ENCODE data around the gene NHEJ1.

The NHEJ1 gene

GRCh38 chr2:219119422-219120043 lies 41.1 kb downstream of the NHEJ1 start:
- ChIA-PET POLR2A (no interaction called here), CTCF (interaction anchor here (0.7 to 26.2 kb wide), 38 partner anchors 9 to 270 kb away, joined by 3 to 709 read pairs (median 9); partner anchors contain the start of genes CFAP65 and IHH)
- no peak for DNase-seq (ENCODE audit: low read depth, low spot score)
- peak; percentile 69 for TF ChIP-seq CTCF (IDR thresholded peaks at IDR 0.05; ENCODE audit: insufficient read depth, low read length, missing control alignments)
- H3K4me3 ChIP-seq (ENCODE audit: low read depth, low read length), result no peak overlapping the region

- DNase-seq (ENCODE audit: low read depth, low spot score), result no peak
- H3K4me3 ChIP-seq (ENCODE audit: low read depth, low read length), result no peak overlapping the region
- CTCF ChIA-PET, result interaction anchor here (0.7 to 26.2 kb wide), 19 partner anchors 8 to 196 kb away, joined by 3 to 709 read pairs (median 19); partner anchors contain the start of genes CFAP65 and IHH
- TF ChIP-seq CTCF (IDR thresholded peaks at IDR 0.05; ENCODE audit: insufficient read depth, low read length, missing control alignments), result no peak
- POLR2A ChIA-PET, result no interaction called here
Observed at GRCh38 chr2:219118504-219118903, 42.1 kb downstream of the NHEJ1 start.

- TF ChIP-seq CTCF (IDR thresholded peaks at IDR 0.05; ENCODE audit: insufficient read depth, low read length, missing control alignments), result no peak
- H3K4me3 ChIP-seq (ENCODE audit: low read depth, low read length), result no peak overlapping the region
- ChIA-PET CTCF (interaction anchor here (0.8 to 26.2 kb wide), 14 partner anchors 9 to 136 kb away, joined by 3 to 709 read pairs (median 24); partner anchors contain the start of genes CFAP65 and IHH), POLR2A (no interaction called here)
- no peak for DNase-seq (ENCODE audit: low read depth, low spot score)
Observed at GRCh38 chr2:219116776-219117646, 43.6 kb downstream of the NHEJ1 start.

DNA sequence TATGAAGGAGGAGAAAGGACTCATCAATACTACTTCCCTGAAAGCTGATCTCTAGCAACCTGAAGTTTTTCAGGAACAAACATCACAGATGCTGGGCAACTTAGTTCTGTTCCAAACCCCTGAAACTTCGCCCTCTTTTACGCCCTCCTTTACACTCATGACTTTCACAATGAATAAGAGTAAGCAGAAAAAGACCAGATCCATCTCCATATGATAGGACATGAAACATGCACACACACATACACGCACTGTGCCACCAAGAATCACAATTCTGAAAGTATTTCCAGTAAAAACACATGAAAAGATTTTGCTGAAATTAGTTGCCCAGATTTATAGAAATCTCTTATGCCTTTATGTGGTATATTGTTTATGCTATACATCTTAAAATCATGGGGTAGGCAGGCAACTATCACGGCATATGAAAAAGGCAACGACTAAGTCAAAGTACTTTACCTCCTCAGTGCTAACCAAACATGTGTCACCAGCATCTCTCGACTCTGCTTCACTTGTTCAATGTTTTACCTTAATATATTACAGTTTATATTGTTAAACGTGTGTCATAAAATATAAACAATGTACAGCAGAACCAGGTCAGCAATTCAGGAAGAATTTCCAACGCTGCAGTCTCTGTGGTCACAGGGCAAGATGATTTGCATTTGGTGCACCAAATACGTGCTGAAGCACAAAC lies 47.8 kb downstream of the NHEJ1 start:
- DNase-seq (ENCODE audit: low read depth, low spot score), result no peak
- CTCF ChIA-PET, result interaction anchor here (0.7 to 26.2 kb wide), 7 partner anchors 9 to 236 kb away, joined by 3 to 709 read pairs (median 5); partner anchors contain the start of gene IHH
- H3K4me3 ChIP-seq (ENCODE audit: low read depth, low read length), result no peak overlapping the region
- no peak for TF ChIP-seq CTCF (IDR thresholded peaks at IDR 0.05; ENCODE audit: insufficient read depth, low read length, missing control alignments)
- POLR2A ChIA-PET, result no interaction called here

DNA sequence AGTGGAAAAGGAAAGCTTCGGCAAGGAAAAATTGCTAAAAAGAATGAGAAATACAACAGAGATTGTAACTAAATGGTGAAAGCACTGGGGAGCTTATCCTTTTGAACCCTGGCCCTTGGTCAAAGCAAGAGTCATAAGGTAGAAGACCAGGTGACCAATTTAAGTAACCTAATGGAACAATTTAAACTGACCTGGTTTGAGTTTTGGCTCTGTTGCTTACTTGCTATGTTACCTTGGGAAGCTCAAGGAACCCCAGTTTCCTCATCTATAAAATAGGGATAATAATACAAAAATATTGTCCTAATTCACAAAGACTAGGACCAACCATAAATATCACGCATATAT lies 48.6 kb downstream of the NHEJ1 start:
- ChIA-PET POLR2A (no interaction called here), CTCF (interaction anchor here (0.9 to 26.2 kb wide), 6 partner anchors 8 to 132 kb away, joined by 3 to 709 read pairs (median 4); partner anchors contain the start of gene IHH)
- no peak for TF ChIP-seq CTCF (IDR thresholded peaks at IDR 0.05; ENCODE audit: insufficient read depth, low read length, missing control alignments)
- H3K4me3 ChIP-seq (ENCODE audit: low read depth, low read length), result no peak overlapping the region
- DNase-seq (ENCODE audit: low read depth, low spot score), result no peak
